HL-60 (cell line): ENCODE results near the gene KIRREL1.

Experiments
- DNase-seq, 2 experiments: peaks; one replicate each; pipeline ENCODE4 v3.0.0-alpha.2; 2010 to 2020; ENCODE audit warnings: low read depth in 1 of 2, low spot score in 1 of 2
- H3K27ac ChIP-seq: fragments of 250-450 bp; sonication (Bioruptor Pico); replicated peaks from 2 replicates; pipeline ENCODE4 v1.5.1; 2020; ENCODE audit warnings: mild to moderate bottlenecking, moderate library complexity
- H3K27me3 ChIP-seq: fragments of 250-450 bp; sonication (Bioruptor Pico); 2 replicates; pipeline ENCODE4 v1.5.1; 2021; ENCODE audit warnings: mild to moderate bottlenecking, moderate library complexity; ENCODE audit not compliant: insufficient read depth, poor library complexity, severe bottlenecking
- H3K4me3 ChIP-seq: replicated peaks from 2 replicates; pipeline ENCODE4 v1.5.1; 2011; ENCODE audit warnings: mild to moderate bottlenecking, control low read depth, low read length; ENCODE audit not compliant: insufficient read depth
- CTCF ChIP-seq: IDR thresholded peaks from one replicate; pipeline ENCODE4 v1.5.1; 2011; ENCODE audit warnings: low read length, control low read depth, inconsistent platforms; ENCODE audit not compliant: insufficient read depth
- GABPA ChIP-seq: IDR thresholded peaks from 2 replicates; pipeline ENCODE4 v1.6.1; 2012; ENCODE audit warnings: low read depth
- POLR2AphosphoS5 ChIP-seq: IDR thresholded peaks from 2 replicates; pipeline ENCODE4 v1.6.1; 2012; ENCODE audit warnings: low read depth
- REST ChIP-seq: IDR thresholded peaks from 2 replicates; pipeline ENCODE4 v1.6.1; 2012; ENCODE audit warnings: low read depth; ENCODE audit not compliant: insufficient replicate concordance
- SPI1 ChIP-seq: IDR thresholded peaks from 2 replicates; pipeline ENCODE4 v1.6.1; 2012; ENCODE audit warnings: low read depth, mild to moderate bottlenecking, borderline replicate concordance

Gene KIRREL1

GRCh38 chr1:158003406-158003800 lies 10.0 kb downstream of the KIRREL1 start:
- no peak for TF ChIP-seq SPI1
- no peak for TF ChIP-seq CTCF
- TF ChIP-seq GABPA, result no peak
- TF ChIP-seq POLR2AphosphoS5, result no peak
- no peak for TF ChIP-seq REST
- H3K27me3 ChIP-seq, result peaks cover 11% of the 10 kb centered on the region
- DNase-seq, result no peak
- no peak overlapping the region for H3K4me3 ChIP-seq
- no peak overlapping the region for H3K27ac ChIP-seq

GRCh38 chr1:158005224-158005623 lies 11.8 kb downstream of the KIRREL1 start:
- TF ChIP-seq CTCF (no peak), GABPA (no peak), POLR2AphosphoS5 (no peak), SPI1 (no peak)
- DNase-seq, result no peak
- Histone ChIP-seq H3K4me3 (no peak overlapping the region), H3K27me3 (peaks cover 4% of the 10 kb centered on the region), H3K27ac (no peak overlapping the region)

- TF ChIP-seq REST, result no peak
- no peak for TF ChIP-seq CTCF
- TF ChIP-seq POLR2AphosphoS5, result no peak
- no peak for TF ChIP-seq SPI1
- no peak for TF ChIP-seq GABPA
- Histone ChIP-seq H3K27me3 (no peaks in the 10 kb centered on the region), H3K4me3 (no peak overlapping the region), H3K27ac (no peak overlapping the region)
- DNase-seq, result no peak
These were observed 13.7 kb downstream of the KIRREL1 start for GRCh38 chr1:158007180-158007579.
